OCI-LY7 (cell line): ENCODE results near the gene EYA2. TPM values are rescaled to one million over a fixed set of nuclear protein-coding genes. Genes with fewer than 3 reads are reported as not detected.

ENCODE experiments used
- BruUV-seq: library from RNA; stranded (reverse); fragments of 400-500 nt; replicated peaks from 2 replicates; lab custom pipeline; 2021; lab: Mats Ljungman, UMichigan
- CTCF ChIA-PET: fragments of 300-600 bp; sonication (Branson Sonifier 250); formaldehyde crosslinking; loops from one replicate; lab custom pipeline; 2022; ENCODE audit warnings: antibody characterized with exemption; ENCODE audit not compliant: unreplicated experiment; lab: Charles Lee
- POLR2A ChIA-PET: fragments of 300-600 bp; sonication (Branson Sonifier 250); formaldehyde crosslinking; loops from one replicate; lab custom pipeline; 2022; ENCODE audit warnings: antibody characterized with exemption; lab: Charles Lee
- DNase-seq: peaks from one replicate; pipeline ENCODE4 v3.0.0-alpha.2; 2015; ENCODE audit warnings: low spot score
- H2AFZ ChIP-seq: fragments of 200-600 bp; sonication (generic), shearing (Covaris generic); 2 replicates; pipeline ENCODE4 v1.6.1; 2014; ENCODE audit warnings: mild to moderate bottlenecking, antibody characterized with exemption, low read length, moderate library complexity
- H3K27ac ChIP-seq: fragments of 200-600 bp; sonication (generic); 2 replicates; pipeline ENCODE4 v1.5.1; 2014; ENCODE audit warnings: mixed run types, low read depth, mild to moderate bottlenecking, moderate library complexity, low read length, inconsistent platforms; ENCODE audit not compliant: poor library complexity, severe bottlenecking
- H3K36me3 ChIP-seq: fragments of 200-600 bp; sonication (generic); 2 replicates; pipeline ENCODE4 v1.6.1; 2014; ENCODE audit warnings: mild to moderate bottlenecking, antibody characterized with exemption, low read length, moderate library complexity, mixed read lengths; ENCODE audit not compliant: insufficient read depth
- H3K4me1 ChIP-seq: fragments of 200-600 bp; sonication (generic); 2 replicates; pipeline ENCODE4 v1.5.1; 2014; ENCODE audit warnings: mild to moderate bottlenecking, low read length; ENCODE audit not compliant: insufficient read depth, poor library complexity, severe bottlenecking
- H3K4me2 ChIP-seq: fragments of 200-600 bp; sonication (generic); 2 replicates; pipeline ENCODE4 v1.6.1; 2014; ENCODE audit warnings: mild to moderate bottlenecking, low read length
- H3K4me3 ChIP-seq: fragments of 200-600 bp; sonication (generic); 2 replicates; pipeline ENCODE4 v1.5.1; 2014; ENCODE audit warnings: mild to moderate bottlenecking, low read depth, low read length; ENCODE audit not compliant: poor library complexity, severe bottlenecking
- H3K79me2 ChIP-seq: fragments of 200-600 bp; sonication (generic); 2 replicates; pipeline ENCODE4 v1.6.1; 2016; ENCODE audit warnings: low read depth, mild to moderate bottlenecking, low read length, moderate library complexity, mixed read lengths; ENCODE audit not compliant: insufficient read depth
- H3K9me2 ChIP-seq: fragments of 200-600 bp; sonication (generic); 2 replicates; pipeline ENCODE4 v1.6.1; 2016; ENCODE audit warnings: mild to moderate bottlenecking, low read length, mixed read lengths; ENCODE audit not compliant: insufficient read depth
- H3K9me3 ChIP-seq: fragments of 200-600 bp; sonication (generic); 2 replicates; pipeline ENCODE4 v1.6.1; 2014; ENCODE audit warnings: mild to moderate bottlenecking, mixed run types, low read length, mixed read lengths
- H4K20me1 ChIP-seq: fragments of 200-600 bp; sonication (generic); 2 replicates; pipeline ENCODE4 v1.6.1; 2014; ENCODE audit warnings: mild to moderate bottlenecking, antibody characterized with exemption, low read length, moderate library complexity, mixed read lengths; ENCODE audit not compliant: insufficient read depth
- EZH2phosphoT487 ChIP-seq: fragments of 200-600 bp; sonication (generic); IDR thresholded peaks from 2 replicates; pipeline ENCODE4 v1.6.1; 2018; ENCODE audit warnings: low read depth, borderline replicate concordance, mild to moderate bottlenecking, mixed run types, antibody characterized with exemption, low read length, moderate library complexity, mixed read lengths
- intact Hi-C: fragments of 100-400 bp; cut with micrococcal nuclease; formaldehyde crosslinking; loops from one replicate; pipeline ENCODE4 v1.10.0; 2022; ENCODE audit not compliant: unreplicated experiment
- total RNA-seq, 2 experiments: library from RNA; depleted of rRNA in 1 of 2; stranded (reverse); fragments of >200 nt in 1 of 2; shearing (Covaris generic) in 1 of 2; gene quantifications; 2 replicates each; pipeline ENCODE4 v1.2.3, GENCODE V29; 2014 to 2022
- TF ChIP-seq, protein P1 (sequence below): fragments of 200-600 bp; sonication (generic); conservative IDR thresholded peaks from 2 replicates; pipeline ENCODE4 v1.5.1; 2014; ENCODE audit warnings: mild to moderate bottlenecking, antibody characterized with exemption, low read length, moderate library complexity, mixed read lengths

Gene EYA2
- total RNA-seq, 2 experiments from 2014 or later: not detected

DNA sequence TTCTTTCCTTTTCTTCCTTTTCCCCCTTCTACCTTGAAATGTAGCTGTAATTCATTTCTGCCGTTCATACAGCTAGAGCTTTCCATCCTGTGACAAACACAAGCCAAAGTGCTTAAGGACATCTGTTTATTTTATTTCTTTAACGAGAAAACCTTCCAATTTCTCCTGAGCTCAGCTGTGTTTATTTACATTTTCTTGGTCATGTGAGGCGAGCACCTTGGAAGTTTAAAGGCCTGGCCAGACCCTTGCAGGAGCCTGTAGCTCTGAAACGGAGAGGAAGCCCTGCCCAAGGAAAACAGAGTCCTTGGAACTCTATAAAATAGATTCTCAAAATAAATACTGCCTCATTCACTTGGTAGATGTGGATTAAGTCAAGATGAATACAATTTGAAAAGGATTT lies 223.1 kb downstream of the EYA2 start:
- intact Hi-C loops: no loop called here
- TF ChIP-seq, protein P1, sequence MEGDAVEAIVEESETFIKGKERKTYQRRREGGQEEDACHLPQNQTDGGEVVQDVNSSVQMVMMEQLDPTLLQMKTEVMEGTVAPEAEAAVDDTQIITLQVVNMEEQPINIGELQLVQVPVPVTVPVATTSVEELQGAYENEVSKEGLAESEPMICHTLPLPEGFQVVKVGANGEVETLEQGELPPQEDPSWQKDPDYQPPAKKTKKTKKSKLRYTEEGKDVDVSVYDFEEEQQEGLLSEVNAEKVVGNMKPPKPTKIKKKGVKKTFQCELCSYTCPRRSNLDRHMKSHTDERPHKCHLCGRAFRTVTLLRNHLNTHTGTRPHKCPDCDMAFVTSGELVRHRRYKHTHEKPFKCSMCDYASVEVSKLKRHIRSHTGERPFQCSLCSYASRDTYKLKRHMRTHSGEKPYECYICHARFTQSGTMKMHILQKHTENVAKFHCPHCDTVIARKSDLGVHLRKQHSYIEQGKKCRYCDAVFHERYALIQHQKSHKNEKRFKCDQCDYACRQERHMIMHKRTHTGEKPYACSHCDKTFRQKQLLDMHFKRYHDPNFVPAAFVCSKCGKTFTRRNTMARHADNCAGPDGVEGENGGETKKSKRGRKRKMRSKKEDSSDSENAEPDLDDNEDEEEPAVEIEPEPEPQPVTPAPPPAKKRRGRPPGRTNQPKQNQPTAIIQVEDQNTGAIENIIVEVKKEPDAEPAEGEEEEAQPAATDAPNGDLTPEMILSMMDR: no peak
- no peak for TF ChIP-seq EZH2phosphoT487
- DNase-seq: no peak
- no peak overlapping the region for H3K4me2 ChIP-seq
- ChIA-PET POLR2A (no interaction called here), CTCF (no interaction called here)
- H3K9me3 ChIP-seq: no peaks in the 10 kb centered on the region
- H3K4me3 ChIP-seq: no peak overlapping the region
- no peaks in the 10 kb centered on the region for H3K79me2 ChIP-seq
- no peaks in the 10 kb centered on the region for H3K36me3 ChIP-seq
- H3K9me2 ChIP-seq: no peaks in the 10 kb centered on the region
- no peaks in the 10 kb centered on the region for H3K4me1 ChIP-seq
- no peak overlapping the region for H3K27ac ChIP-seq
- no peak overlapping the region for H2AFZ ChIP-seq
- no TSS peak for BruUV-seq
- H4K20me1 ChIP-seq: no peaks in the 10 kb centered on the region

DNA sequence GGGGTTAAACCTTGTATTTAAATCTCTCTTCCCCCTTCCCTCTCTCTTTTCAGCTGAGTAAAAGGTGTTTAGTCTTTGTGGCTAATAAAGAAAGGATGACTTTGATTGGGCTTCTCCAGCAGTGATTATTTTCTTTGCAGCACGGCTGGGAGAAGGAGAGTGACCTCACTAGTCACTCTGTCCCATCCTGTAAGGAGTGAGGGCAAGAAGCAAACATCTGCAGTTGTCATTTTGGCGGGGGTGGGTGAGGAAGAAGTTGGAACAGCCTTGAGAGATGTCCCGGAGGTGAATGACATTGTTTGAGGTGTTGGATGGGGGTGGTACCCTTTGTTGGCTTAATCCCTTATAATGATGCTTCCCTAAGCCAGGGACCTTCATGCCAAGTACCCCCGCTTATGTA lies 223.6 kb downstream of the EYA2 start:
- TF ChIP-seq, protein P1: no peak
- TF ChIP-seq EZH2phosphoT487: no peak
- Histone ChIP-seq H3K27ac (no peak overlapping the region), H3K4me2 (no peak overlapping the region), H3K4me1 (no peaks in the 10 kb centered on the region), H3K9me3 (no peaks in the 10 kb centered on the region), H2AFZ (no peak overlapping the region), H3K4me3 (no peak overlapping the region), H4K20me1 (no peaks in the 10 kb centered on the region), H3K79me2 (no peaks in the 10 kb centered on the region), H3K9me2 (no peaks in the 10 kb centered on the region), H3K36me3 (no peaks in the 10 kb centered on the region)
- no TSS peak for BruUV-seq
- intact Hi-C loops: no loop called here
- POLR2A ChIA-PET: no interaction called here
- CTCF ChIA-PET: no interaction called here
- DNase-seq: no peak

DNA sequence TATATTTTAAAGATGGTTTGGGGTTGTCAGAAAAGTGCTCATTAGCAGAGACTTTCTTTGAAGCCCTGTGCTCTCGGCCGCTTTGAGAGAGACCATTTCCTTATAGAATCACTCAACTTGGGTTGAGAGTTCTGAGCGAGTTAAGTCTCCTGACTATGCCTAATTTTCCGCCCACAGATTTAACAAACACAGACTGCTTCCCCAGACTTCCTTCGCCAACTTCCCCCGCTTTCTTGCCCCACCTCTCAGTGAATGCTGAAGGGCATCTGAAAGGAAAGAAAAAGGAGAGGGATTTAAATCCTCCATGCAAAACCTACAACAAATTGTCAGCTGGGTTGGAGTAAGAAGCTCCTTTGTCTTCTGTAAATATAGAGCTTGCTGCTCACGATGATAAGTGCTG lies 224.0 kb downstream of the EYA2 start:
- Histone ChIP-seq H3K4me3 (no peak overlapping the region), H3K4me1 (no peaks in the 10 kb centered on the region), H3K79me2 (no peaks in the 10 kb centered on the region), H3K27ac (no peak overlapping the region), H3K9me3 (no peaks in the 10 kb centered on the region), H3K4me2 (no peak overlapping the region), H3K36me3 (no peaks in the 10 kb centered on the region), H3K9me2 (no peaks in the 10 kb centered on the region), H2AFZ (no peak overlapping the region), H4K20me1 (no peaks in the 10 kb centered on the region)
- no TSS peak for BruUV-seq
- no peak for DNase-seq
- intact Hi-C loops: no loop called here
- CTCF ChIA-PET: no interaction called here
- TF ChIP-seq, protein P1: no peak
- no peak for TF ChIP-seq EZH2phosphoT487
- POLR2A ChIA-PET: no interaction called here
